ENCODE data around the gene TCF7L2.

Gene TCF7L2

DNA sequence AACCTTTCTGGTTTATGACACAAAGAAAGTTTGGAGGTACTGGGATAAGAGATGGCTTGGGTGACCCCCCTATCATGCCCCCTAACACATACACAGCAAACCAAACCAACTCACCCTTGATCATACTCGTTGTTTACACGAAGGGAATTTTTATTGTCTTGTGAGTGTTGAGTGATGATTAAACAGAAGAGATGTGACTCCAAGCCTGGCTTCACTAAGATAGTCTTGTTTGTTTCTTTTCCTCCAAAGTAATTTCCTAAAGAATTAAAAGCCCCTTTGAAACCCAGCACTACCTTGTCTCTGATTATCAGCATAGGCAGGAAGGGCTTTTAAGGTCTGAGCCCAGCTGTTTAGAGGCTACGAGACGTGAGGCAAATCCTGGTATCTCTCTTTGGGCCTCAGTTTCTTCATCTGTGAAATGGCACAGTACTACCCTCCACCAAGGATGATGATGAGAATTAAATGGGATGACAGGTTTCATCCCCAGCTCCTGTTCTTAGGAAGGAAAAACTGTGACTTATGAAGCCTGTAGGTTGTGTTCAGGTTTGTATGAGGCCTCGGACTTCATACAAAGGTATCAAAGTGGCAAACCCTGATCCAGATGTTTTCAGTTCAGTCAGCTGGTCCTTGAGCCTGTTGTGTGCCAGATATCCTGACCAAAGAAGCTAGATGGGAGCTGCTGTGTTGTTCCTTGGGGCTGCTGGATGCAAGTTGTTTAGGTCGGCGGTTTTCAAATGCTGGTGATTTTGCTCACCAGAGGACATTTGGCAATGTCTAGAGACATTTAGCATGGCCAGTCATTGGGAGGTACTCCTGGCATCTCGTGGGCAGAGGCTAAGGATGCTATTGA lies 51.8 kb downstream of the TCF7L2 start:
- ATAC-seq: no peak
- TF ChIP-seq ISL1 (CRISPR knock-in tag; IDR thresholded peaks at IDR 0.05) (no peak), ZFP3 (CRISPR knock-in tag; IDR thresholded peaks at IDR 0.05) (no peak), ZNF565 (CRISPR knock-in tag; conservative IDR thresholded peaks at IDR 0.05; ENCODE audit: low read depth) (no peak), ARNTL (CRISPR knock-in tag; IDR thresholded peaks at IDR 0.05; ENCODE audit: borderline replicate concordance, low read depth) (no peak), ZFP30 (CRISPR knock-in tag; IDR thresholded peaks at IDR 0.05) (no peak)
- TF ChIP-seq, protein P1, sequence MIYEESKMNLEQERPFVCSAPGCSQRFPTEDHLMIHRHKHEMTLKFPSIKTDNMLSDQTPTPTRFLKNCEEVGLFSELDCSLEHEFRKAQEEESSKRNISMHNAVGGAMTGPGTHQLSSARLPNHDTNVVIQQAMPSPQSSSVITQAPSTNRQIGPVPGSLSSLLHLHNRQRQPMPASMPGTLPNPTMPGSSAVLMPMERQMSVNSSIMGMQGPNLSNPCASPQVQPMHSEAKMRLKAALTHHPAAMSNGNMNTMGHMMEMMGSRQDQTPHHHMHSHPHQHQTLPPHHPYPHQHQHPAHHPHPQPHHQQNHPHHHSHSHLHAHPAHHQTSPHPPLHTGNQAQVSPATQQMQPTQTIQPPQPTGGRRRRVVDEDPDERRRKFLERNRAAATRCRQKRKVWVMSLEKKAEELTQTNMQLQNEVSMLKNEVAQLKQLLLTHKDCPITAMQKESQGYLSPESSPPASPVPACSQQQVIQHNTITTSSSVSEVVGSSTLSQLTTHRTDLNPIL (CRISPR knock-in tag; IDR thresholded peaks at IDR 0.05; ENCODE audit: low read depth): no peak

DNA sequence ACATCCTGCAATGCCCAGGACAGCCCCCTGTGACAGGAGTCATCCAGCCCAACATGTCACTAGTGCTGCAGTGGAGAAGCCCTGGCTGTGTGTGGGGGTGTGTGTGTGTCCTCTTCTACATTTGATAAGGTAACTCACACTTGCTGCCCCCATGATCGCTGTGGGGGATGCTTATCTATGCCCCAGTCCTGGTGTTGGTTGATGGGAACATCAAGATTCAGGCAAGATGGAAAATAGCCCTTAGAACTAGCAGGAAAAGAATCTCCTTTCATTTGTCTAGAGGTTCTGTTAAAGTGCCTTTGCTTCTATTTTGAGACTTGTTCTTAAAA lies 52.4 kb downstream of the TCF7L2 start:
- ATAC-seq: no peak
- TF ChIP-seq ZNF8 (CRISPR knock-in tag; IDR thresholded peaks at IDR 0.05) (no peak), PPARA (CRISPR knock-in tag; IDR thresholded peaks at IDR 0.05; ENCODE audit: borderline replicate concordance) (no peak), ESRRG (CRISPR knock-in tag; IDR thresholded peaks at IDR 0.05) (no peak), ZNF70 (CRISPR knock-in tag; IDR thresholded peaks at IDR 0.05) (no peak), ZFP3 (CRISPR knock-in tag; IDR thresholded peaks at IDR 0.05) (no peak), TOX (CRISPR knock-in tag; IDR thresholded peaks at IDR 0.05; ENCODE audit: borderline replicate concordance) (no peak), ZFP30 (CRISPR knock-in tag; IDR thresholded peaks at IDR 0.05) (no peak), TCF4 (CRISPR knock-in tag; IDR thresholded peaks at IDR 0.05; ENCODE audit: borderline replicate concordance) (no peak), ISL1 (CRISPR knock-in tag; IDR thresholded peaks at IDR 0.05) (no peak), ARNTL (CRISPR knock-in tag; IDR thresholded peaks at IDR 0.05; ENCODE audit: borderline replicate concordance, low read depth) (no peak), OSR1 (CRISPR knock-in tag; IDR thresholded peaks at IDR 0.05) (no peak), ZNF565 (CRISPR knock-in tag; conservative IDR thresholded peaks at IDR 0.05; ENCODE audit: low read depth) (no peak), BACH2 (CRISPR knock-in tag; IDR thresholded peaks at IDR 0.05; ENCODE audit: borderline replicate concordance) (no peak), RARB (CRISPR knock-in tag; IDR thresholded peaks at IDR 0.05) (no peak)
- TF ChIP-seq, protein P2, sequence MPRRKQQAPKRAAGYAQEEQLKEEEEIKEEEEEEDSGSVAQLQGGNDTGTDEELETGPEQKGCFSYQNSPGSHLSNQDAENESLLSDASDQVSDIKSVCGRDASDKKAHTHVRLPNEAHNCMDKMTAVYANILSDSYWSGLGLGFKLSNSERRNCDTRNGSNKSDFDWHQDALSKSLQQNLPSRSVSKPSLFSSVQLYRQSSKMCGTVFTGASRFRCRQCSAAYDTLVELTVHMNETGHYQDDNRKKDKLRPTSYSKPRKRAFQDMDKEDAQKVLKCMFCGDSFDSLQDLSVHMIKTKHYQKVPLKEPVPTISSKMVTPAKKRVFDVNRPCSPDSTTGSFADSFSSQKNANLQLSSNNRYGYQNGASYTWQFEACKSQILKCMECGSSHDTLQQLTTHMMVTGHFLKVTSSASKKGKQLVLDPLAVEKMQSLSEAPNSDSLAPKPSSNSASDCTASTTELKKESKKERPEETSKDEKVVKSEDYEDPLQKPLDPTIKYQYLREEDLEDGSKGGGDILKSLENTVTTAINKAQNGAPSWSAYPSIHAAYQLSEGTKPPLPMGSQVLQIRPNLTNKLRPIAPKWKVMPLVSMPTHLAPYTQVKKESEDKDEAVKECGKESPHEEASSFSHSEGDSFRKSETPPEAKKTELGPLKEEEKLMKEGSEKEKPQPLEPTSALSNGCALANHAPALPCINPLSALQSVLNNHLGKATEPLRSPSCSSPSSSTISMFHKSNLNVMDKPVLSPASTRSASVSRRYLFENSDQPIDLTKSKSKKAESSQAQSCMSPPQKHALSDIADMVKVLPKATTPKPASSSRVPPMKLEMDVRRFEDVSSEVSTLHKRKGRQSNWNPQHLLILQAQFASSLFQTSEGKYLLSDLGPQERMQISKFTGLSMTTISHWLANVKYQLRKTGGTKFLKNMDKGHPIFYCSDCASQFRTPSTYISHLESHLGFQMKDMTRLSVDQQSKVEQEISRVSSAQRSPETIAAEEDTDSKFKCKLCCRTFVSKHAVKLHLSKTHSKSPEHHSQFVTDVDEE (CRISPR knock-in tag; IDR thresholded peaks at IDR 0.05): no peak
- TF ChIP-seq, protein P3, sequence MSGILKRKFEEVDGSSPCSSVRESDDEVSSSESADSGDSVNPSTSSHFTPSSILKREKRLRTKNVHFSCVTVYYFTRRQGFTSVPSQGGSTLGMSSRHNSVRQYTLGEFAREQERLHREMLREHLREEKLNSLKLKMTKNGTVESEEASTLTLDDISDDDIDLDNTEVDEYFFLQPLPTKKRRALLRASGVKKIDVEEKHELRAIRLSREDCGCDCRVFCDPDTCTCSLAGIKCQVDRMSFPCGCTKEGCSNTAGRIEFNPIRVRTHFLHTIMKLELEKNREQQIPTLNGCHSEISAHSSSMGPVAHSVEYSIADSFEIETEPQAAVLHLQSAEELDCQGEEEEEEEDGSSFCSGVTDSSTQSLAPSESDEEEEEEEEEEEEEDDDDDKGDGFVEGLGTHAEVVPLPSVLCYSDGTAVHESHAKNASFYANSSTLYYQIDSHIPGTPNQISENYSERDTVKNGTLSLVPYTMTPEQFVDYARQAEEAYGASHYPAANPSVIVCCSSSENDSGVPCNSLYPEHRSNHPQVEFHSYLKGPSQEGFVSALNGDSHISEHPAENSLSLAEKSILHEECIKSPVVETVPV (CRISPR knock-in tag; IDR thresholded peaks at IDR 0.05): no peak
- TF ChIP-seq, protein P4, sequence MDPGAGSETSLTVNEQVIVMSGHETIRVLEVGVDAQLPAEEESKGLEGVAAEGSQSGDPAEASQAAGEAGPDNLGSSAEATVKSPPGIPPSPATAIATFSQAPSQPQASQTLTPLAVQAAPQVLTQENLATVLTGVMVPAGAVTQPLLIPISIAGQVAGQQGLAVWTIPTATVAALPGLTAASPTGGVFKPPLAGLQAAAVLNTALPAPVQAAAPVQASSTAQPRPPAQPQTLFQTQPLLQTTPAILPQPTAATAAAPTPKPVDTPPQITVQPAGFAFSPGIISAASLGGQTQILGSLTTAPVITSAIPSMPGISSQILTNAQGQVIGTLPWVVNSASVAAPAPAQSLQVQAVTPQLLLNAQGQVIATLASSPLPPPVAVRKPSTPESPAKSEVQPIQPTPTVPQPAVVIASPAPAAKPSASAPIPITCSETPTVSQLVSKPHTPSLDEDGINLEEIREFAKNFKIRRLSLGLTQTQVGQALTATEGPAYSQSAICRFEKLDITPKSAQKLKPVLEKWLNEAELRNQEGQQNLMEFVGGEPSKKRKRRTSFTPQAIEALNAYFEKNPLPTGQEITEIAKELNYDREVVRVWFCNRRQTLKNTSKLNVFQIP (CRISPR knock-in tag; IDR thresholded peaks at IDR 0.05; ENCODE audit: borderline replicate concordance, low read depth): no peak
- TF ChIP-seq, protein P5, sequence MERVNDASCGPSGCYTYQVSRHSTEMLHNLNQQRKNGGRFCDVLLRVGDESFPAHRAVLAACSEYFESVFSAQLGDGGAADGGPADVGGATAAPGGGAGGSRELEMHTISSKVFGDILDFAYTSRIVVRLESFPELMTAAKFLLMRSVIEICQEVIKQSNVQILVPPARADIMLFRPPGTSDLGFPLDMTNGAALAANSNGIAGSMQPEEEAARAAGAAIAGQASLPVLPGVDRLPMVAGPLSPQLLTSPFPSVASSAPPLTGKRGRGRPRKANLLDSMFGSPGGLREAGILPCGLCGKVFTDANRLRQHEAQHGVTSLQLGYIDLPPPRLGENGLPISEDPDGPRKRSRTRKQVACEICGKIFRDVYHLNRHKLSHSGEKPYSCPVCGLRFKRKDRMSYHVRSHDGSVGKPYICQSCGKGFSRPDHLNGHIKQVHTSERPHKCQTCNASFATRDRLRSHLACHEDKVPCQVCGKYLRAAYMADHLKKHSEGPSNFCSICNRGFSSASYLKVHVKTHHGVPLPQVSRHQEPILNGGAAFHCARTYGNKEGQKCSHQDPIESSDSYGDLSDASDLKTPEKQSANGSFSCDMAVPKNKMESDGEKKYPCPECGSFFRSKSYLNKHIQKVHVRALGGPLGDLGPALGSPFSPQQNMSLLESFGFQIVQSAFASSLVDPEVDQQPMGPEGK (CRISPR knock-in tag; IDR thresholded peaks at IDR 0.05; ENCODE audit: borderline replicate concordance): no peak

DNA sequence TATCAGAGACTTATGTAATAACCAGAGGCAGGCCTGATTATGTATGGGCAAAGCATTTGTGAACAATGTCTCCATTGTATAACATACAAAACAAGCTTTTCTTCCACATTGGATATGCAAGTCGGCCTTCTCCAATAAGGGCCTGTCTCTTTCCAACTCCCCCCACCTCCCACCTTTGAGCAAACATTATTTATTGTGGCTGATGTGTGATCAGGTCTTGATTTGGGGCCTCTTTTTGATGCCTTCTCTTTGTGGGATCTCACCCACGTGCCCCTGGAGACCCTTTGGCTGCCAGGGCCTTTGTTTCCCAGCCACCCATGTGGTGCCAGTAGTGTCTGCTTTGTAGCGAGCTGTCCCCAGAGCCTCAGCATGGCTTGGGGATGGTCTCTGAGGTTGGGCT lies 53.0 kb downstream of the TCF7L2 start:
- ATAC-seq: no peak
- TF ChIP-seq BACH2 (CRISPR knock-in tag; IDR thresholded peaks at IDR 0.05; ENCODE audit: borderline replicate concordance) (no peak), ZNF565 (CRISPR knock-in tag; conservative IDR thresholded peaks at IDR 0.05; ENCODE audit: low read depth) (no peak), TOX (CRISPR knock-in tag; IDR thresholded peaks at IDR 0.05; ENCODE audit: borderline replicate concordance) (no peak), ARNTL (CRISPR knock-in tag; IDR thresholded peaks at IDR 0.05; ENCODE audit: borderline replicate concordance, low read depth) (no peak), ZNF8 (CRISPR knock-in tag; IDR thresholded peaks at IDR 0.05) (no peak), GLIS3 (CRISPR knock-in tag; IDR thresholded peaks at IDR 0.05) (no peak), ZFP30 (CRISPR knock-in tag; IDR thresholded peaks at IDR 0.05) (no peak), SNAI2 (CRISPR knock-in tag; IDR thresholded peaks at IDR 0.05) (no peak), ISL1 (CRISPR knock-in tag; IDR thresholded peaks at IDR 0.05) (no peak), PPARA (CRISPR knock-in tag; IDR thresholded peaks at IDR 0.05; ENCODE audit: borderline replicate concordance) (no peak)
- TF ChIP-seq, protein P5 (CRISPR knock-in tag; IDR thresholded peaks at IDR 0.05; ENCODE audit: borderline replicate concordance): no peak
- TF ChIP-seq, protein P1 (CRISPR knock-in tag; IDR thresholded peaks at IDR 0.05; ENCODE audit: low read depth): no peak
- TF ChIP-seq, protein P4 (CRISPR knock-in tag; IDR thresholded peaks at IDR 0.05; ENCODE audit: borderline replicate concordance, low read depth): no peak

All from SK-N-SH treated with all-trans-retinoic acid at 6 μM for 48 hours (cell line).